Measurements from ENCODE around the gene AQP1.

DNA sequence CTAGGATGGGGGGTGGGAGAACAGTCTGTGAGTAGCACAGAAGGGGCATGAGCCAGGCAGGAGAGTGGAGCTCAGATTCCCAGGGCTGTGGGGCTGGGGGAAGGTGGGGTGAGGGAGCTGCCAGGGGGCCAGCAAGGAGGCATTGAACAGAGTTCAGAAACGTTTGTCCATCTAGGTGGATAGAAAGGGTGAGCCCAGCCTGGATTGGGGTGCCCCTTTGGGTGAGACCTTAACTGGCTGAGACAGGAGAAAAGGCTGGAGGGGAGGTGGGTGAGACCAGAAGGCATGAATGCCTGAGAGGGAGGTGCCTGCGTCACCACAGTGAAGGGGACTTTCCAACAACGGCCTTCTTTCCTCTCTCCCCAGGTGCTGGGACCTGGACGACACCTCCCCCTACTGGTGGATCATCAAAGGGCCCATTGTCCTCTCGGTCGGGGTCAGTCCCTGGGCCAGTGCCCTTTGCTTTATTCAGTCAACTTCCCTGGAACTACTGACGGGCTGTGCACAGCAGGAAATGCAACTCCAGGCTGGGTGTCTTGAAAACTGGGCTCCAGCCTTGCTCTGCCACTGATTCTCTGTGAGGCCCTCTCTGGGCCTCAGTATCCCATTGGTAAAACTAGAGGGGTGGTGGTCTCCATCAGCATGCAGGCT lies 63.1 kb downstream of the AQP1 start:
- TF ChIP-seq, protein P1, sequence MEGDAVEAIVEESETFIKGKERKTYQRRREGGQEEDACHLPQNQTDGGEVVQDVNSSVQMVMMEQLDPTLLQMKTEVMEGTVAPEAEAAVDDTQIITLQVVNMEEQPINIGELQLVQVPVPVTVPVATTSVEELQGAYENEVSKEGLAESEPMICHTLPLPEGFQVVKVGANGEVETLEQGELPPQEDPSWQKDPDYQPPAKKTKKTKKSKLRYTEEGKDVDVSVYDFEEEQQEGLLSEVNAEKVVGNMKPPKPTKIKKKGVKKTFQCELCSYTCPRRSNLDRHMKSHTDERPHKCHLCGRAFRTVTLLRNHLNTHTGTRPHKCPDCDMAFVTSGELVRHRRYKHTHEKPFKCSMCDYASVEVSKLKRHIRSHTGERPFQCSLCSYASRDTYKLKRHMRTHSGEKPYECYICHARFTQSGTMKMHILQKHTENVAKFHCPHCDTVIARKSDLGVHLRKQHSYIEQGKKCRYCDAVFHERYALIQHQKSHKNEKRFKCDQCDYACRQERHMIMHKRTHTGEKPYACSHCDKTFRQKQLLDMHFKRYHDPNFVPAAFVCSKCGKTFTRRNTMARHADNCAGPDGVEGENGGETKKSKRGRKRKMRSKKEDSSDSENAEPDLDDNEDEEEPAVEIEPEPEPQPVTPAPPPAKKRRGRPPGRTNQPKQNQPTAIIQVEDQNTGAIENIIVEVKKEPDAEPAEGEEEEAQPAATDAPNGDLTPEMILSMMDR (IDR thresholded peaks at IDR 0.05) = peak; percentile 35
- TF ChIP-seq EZH2 (IDR thresholded peaks at IDR 0.05; ENCODE audit: borderline replicate concordance, insufficient read depth, low read depth, low read length, poor library complexity, severe bottlenecking) = no peak
